ENCODE data around the gene MRPL49.

The MRPL49 gene

DNA sequence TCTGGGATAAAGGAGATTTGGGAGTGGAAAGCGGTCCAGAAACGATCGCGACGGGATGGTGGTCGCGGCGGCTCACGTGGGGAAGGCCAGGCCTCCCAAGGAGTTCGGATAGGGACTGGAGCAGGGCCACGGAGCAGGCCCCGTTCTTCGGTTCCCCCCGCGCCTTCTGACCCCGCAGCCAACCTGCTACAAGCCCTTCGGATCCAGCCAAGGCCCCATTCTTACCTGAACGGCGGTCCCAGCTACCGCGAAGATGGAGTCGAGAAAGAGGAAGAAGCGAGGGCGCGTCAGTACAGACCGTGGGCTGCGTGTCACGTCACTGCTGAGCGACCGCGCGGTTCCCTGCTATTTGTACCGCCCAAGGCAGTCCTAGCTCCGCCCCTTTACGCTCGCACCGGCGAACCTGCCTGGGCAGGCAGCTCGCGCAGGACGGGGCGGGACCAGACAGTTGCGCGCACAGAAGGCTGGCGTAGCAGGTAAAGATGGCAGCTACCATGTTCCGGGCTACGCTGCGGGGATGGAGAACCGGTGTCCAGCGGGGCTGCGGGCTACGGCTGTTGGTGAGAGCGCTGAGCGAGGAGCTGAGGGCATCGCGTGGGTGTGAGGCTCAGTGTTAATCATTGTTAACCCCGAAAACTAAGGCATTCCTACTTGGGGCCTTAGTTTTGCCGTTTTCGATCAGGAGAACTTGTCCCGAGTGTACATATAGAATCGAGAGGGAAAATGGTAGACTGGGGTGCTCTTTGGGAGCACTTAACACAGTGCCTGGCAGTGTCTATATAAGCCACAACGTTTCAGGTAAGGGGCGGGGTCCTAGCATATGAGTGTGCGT is at the start of gene MRPL49, which contains the start of gene FAU:
MRPL49 (plus strand) TSS at position 457 of the 832 bp plus-strand sequence; CDS start at position 483, 26 bp downstream.
FAU (minus strand) TSS at position 270 of the 832 bp plus-strand sequence. CDS start 321 bp downstream, outside the sequence.
- DNase-seq, result peak; percentile 100

GRCh38 chr11:65072631-65072966 is 49.5 kb upstream of the MRPL49 start:
- no peak for DNase-seq

- no peak for DNase-seq
These were observed 44.7 kb upstream of the MRPL49 start for GRCh38 chr11:65077451-65077850.

DNA sequence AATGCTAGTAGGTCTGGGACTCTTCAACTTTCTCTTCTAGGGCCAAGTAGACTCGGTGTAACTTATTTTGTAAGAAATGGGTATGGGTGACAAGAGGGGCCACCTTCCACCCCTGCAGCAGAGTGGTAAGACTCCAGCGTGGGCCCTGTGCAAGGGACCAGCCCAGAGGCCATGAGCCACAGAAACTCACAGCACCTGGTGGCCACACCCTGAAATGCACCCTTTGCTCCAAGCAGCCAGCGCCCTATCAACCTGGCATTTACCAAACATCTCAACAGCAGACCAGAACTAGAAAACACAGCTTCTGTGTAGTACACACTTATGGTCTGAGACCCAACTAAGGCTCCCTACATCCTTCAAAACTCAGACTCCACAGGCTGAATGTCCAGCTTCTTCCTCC is 44.0 kb upstream of the MRPL49 start:
- DNase-seq, result peak; percentile 89

- DNase-seq, result no peak
These were observed 43.3 kb upstream of the MRPL49 start for GRCh38 chr11:65078786-65079342.

DNA sequence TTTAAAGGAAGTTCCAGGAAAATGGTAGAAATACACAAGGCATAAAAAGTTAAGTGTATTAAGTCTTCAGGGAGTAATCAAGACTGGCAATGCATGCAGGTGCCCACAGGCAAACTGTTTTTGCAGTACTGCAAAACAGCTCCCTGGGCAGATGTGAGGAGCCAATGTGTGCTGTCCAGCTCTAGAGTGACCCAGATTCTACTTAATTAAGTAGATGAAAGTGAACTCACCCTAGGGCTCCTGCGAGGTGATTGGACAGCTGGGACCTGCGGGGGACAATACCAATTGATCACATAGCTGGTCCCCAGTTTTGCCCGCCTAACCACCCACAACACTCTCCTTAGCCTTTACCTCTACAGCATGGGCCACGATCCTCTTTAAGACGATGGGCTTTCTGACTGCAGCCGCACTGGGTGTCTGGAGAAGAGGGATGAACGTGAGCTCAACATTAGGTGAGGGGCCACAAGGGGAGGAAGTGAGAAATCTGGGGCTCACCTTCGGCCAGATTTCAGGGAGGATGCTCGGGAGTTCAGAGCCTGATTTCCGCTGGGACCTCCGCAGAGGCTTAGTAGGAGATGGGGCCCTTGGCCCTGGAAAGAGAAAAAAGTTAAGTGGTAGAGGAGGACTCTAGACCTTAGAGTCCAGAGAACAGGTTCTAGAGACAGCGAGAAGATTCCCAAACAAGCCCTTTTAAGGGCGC is 38.8 kb upstream of the MRPL49 start:
- DNase-seq, result no peak

DNA sequence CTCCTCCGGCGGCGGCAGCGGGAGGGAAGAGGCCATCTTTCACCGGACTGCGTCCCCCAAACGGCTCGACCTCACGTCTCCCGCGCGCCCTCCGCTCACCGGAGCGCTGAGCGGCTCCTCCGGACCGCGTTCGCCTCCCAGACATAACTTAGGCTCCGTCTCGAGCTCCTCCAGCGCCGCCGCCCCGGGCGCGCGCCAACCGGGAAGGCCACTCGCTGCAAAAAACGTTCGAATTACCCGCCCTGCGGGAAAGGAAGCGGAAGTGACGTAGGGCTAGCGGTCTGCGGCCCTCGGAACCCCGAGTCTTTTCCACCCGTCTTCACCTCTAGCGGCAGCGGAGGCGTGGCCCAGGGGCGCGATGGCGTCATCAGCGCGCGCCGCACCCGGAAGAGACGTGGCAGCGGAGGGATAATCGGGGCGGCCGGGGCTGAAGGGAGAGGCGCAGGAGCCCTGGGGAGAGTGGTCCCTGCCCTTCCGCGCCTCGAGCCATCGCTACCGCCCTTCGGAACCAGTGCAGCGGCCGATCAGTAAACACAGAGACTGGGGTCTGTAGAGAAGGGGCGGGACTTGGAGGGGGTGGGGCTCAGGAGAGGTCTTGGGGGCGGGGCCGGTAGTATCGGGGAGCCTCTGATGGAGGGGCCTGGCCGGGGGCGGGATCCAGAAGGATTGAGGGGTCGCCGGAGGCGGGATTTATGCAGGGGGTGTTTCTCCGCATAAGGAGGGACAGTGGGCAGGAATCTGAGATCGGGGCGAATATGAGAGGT is 38.1 kb upstream of the MRPL49 start, which contains the start of the genes CDCA5 and ZFPL1:
CDCA5 (minus strand) TSS at position 207 of the 764 bp plus-strand sequence; CDS start at position 145, 62 bp downstream.
ZFPL1 (plus strand) TSS at position 389 of the 764 bp plus-strand sequence. CDS start 477 bp downstream, outside the sequence.
- peak; percentile 99 for DNase-seq

- DNase-seq, result no peak
These were observed 37.3 kb upstream of the MRPL49 start for GRCh38 chr11:65084598-65085375.

DNA sequence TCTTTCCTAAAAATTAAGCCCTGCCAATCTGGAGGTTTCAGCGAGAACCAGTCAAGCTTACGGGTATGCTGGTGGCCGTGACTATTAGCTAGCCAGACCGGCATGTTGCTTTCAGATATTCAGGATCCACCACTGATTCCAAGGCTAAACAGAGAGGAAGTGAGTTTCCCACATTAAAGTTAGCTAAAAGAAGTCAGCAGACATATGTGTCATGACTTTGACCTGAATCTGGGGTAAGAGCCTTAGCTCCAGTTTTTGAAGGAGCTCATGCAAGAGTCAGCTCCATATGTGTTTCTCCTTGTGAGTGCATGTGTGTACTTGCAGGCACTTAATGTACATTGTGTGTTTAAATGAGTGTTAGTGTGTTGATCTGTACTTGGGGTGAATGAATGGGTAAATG is 36.7 kb upstream of the MRPL49 start:
- DNase-seq, result no peak

DNA sequence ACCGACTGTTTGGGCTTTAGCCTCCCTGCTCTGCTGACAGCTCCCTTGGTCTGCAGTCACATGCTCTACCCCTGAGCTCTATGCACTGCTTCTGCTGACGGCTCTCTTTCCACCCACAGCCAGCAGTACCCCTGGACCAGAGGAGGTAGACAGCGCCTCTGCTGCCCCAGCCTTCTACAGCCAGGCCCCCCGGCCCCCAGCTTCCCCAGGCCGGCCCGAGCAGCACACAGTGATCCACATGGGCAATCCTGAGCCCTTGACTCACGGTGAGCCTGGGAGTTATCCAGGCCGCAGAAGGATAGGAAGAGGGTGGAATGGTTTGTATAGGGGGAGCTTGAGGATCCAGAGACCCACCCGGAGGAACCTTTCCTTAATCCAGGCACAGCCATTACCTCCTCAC is 35.3 kb upstream of the MRPL49 start:
- no peak for DNase-seq

- no peak for DNase-seq
These were observed 34.9 kb upstream of the MRPL49 start for GRCh38 chr11:65087216-65087615.

DNA sequence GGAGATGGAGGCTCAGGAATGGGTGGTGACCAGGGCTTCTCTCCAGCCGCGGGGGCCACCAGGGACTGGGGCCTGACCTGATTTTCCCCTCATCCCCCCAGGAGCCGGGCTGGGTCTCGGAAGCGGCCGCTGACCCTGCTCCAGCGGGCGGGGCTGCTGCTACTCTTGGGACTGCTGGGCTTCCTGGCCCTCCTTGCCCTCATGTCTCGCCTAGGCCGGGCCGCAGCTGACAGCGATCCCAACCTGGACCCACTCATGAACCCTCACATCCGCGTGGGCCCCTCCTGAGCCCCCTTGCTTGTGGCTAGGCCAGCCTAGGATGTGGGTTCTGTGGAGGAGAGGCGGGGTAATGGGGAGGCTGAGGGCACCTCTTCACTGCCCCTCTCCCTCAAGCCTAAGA is 34.3 kb upstream of the MRPL49 start:
- no peak for DNase-seq

- no peak for DNase-seq
These were observed 32.5 kb upstream of the MRPL49 start for GRCh38 chr11:65089621-65090020.

DNA sequence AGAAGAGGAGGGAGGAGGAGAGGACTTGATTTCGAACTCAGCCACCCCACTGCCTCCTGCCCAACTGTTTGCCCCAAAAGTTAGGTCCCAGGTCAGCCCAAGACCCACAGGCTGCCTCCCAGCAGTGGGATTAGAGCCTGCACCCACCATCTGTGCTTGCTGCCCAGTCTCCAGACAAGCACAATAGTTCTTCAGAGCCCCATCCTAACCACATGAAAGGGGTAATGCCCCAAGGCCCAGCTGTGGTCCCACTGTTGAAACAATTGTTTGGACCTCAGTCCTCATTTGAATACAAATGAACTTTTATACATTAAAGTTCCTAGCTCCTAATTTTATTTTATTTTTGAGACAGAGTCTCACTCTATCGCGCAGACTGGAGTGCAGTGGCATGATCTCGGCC is 31.5 kb upstream of the MRPL49 start:
- no peak for DNase-seq

DNA sequence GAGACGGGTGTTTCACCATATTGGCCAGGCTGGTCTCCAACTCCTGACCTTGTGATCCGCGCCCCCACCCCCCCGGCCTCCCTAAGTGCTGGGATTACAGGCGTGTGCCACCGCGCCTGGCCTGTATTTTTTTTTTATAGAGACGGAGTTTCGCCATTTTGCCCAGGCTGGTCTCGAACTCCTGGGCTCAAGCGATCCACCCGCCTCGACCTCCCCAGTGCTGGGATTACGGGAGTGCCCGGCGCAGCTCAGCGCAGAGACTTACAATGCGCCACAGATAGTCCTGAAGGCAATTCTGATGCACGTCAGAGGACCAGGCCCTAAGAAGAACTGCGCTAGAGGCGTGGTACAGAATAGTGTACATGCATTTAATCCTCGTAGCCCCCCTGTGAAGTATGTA is 26.7 kb upstream of the MRPL49 start:
- no peak for DNase-seq

- DNase-seq, result peak; percentile 94
These were observed 25.9 kb upstream of the MRPL49 start, which contains the start of gene VPS51 for GRCh38 chr11:65095974-65096806. Gene VPS51 (plus strand): TSS chr11:65096214. CDS start chr11:65096251, 37 bp downstream.

DNA sequence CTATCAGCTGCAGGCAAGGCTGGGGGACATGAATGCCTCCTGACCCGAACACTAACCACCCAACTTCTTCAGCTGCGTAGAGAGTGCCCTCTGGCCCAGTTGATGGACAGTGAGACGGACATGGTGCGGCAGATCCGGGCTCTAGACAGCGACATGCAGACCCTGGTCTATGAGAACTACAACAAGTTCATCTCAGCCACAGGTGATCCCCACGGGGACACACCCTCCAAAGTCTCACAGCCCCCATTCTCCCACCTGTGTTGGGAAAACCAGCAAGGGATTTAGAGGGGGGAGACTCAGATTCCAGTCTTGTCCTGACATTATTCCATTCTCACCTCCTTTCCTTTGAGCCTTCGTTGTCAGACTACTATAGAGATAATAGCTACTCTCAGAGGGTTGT is 25.2 kb upstream of the MRPL49 start:
- DNase-seq, result no peak

DNA sequence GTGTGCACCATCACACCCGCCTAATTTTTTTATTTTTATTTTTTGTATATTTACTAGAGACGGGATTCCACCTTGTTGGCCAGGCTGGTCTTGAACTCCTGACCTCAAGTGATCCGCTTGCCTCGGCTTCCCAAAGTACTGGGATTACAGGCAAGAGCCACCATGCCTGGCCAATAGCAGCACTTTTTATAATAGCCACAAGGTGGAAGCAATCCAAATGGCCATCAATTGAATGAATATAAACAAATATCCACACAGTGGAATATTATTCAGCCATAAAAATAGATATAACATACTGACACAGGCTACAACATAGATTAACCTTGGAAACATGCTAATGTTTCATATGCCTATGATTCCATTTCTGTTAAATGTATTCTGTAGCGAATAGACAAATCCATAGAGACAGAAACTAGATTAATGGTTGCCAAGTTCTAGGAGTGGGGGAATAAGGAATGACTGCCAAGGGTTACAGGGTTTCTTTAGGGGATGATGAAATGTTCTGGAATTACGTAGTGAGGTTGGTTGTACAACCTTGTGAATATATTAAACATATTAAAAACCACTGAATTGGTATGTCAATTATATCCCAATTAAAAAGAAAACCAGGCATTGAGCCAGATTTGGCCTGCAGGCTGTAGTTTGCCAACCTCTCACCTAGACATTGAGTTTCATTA is 21.3 kb upstream of the MRPL49 start:
- DNase-seq, result no peak

- no peak for DNase-seq
These were observed 19.7 kb upstream of the MRPL49 start for GRCh38 chr11:65102142-65103095.
